GM12873 (cell line): ENCODE data around the gene SLC12A3.

Experiments
- TF ChIP-seq, protein P1 (sequence below): IDR thresholded peaks from 2 replicates; pipeline ENCODE4 v1.5.1; 2012; ENCODE audit warnings: low read depth, mild to moderate bottlenecking, moderate library complexity, low read length, control low read depth; ENCODE audit not compliant: insufficient read depth; ENCODE audit errors: missing control alignments

SLC12A3 gene

DNA sequence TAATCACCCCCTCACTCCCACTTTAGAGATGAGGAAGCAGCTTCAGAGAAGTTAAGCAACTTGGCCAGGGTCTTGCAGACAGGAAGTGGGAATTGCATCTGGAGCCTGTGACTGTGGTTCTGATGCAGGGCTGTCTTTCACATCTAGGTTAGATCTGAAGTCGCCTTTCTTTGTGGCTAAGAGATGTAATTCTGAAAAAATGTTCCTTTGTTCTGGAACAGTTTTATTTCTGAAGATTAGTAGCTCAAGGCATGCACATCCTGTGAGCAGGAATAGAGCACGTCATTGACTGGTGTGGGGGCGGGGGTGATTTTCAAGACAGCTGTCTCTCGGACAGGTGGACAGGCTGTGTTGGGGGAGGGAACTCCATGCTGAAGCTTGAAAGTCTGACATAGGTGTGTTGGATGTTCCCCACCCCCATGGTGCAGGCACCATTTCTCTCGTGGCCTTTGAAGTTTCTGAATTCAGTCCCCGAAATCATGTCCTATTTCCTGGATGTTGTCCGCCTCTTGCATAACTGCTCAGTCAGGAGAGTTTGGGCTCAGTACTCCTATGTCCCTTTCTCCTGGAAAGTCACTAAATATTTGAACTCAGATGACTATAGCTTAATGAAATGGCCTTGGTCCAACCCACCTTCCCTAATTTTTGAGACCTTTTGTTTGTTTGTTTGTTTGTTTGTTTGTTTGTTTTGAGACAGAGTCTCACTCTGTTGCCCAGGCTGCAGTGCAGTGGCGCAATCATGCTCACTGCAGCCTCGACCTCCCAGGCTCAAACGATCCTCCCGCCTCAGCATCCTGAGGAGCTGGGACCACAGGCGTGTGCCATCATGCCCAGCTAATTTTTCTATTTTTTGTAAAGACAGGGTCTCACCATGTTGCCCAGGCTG, 45.9 kb downstream of the SLC12A3 start:
- TF ChIP-seq, protein P1, sequence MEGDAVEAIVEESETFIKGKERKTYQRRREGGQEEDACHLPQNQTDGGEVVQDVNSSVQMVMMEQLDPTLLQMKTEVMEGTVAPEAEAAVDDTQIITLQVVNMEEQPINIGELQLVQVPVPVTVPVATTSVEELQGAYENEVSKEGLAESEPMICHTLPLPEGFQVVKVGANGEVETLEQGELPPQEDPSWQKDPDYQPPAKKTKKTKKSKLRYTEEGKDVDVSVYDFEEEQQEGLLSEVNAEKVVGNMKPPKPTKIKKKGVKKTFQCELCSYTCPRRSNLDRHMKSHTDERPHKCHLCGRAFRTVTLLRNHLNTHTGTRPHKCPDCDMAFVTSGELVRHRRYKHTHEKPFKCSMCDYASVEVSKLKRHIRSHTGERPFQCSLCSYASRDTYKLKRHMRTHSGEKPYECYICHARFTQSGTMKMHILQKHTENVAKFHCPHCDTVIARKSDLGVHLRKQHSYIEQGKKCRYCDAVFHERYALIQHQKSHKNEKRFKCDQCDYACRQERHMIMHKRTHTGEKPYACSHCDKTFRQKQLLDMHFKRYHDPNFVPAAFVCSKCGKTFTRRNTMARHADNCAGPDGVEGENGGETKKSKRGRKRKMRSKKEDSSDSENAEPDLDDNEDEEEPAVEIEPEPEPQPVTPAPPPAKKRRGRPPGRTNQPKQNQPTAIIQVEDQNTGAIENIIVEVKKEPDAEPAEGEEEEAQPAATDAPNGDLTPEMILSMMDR: no peak

GRCh38 chr16:56911771-56912571, 47.0 kb downstream of the SLC12A3 start:
- TF ChIP-seq, protein P1: no peak

- TF ChIP-seq, protein P1: no peak
Measured at GRCh38 chr16:56912746-56913708, 48.0 kb downstream of the SLC12A3 start.

DNA sequence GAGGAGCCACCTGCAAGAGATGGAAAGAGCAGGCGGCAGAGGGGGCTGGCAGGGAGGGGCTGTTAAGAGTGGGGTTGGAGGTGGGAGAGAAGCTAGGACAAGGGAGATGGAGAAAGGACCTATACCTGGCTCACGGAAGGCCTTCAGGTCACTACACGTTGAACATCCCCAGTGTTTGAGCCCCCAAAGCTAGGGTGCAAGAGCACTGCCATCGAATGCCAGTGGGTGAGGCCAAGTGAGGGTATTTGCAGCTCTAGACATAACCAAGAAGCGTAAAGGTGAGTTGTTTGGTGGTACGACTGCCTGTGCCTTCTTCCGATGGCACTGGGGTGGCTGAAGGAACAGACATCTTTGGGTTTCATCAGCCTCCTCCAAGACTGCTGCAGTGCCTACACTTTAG, 49.9 kb downstream of the SLC12A3 start:
- TF ChIP-seq, protein P1: no peak

DNA sequence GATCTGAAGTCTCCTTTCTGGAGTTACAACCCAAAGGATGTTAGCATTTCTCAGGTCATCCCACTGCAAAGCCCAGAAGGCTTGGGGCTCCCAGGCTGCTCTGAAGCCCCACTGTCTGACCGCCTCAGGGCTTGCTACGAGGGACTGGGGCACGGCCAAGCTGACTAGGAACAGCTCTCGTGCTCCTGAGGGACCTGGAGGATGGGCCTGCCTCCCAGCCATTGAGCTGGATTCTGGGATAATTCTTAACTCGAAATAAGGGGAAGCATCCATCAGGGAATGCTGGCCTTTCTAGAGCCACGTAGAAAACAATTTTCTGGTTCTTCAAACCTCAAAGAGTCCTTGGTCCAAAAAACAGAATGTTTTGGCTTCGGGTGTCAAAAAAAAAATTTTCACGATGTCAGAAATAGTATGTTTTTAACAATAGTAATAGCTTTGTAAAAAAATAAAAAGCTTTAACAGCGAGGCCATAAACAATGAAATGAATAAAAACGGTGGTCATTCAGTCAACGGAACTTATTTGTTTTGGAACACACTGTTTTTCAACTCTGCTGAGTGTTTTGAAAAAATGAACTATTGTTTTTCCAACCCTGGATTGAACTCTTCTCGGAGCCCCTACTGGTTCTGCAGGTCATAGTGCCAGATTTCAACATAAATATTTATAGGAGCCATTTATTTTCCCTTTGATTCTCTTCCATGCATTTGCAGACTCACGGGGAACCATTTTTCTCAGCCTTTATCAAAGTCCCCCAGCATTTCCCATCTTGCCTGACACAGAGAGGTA, 50.5 kb downstream of the SLC12A3 start:
- TF ChIP-seq, protein P1: no peak

DNA sequence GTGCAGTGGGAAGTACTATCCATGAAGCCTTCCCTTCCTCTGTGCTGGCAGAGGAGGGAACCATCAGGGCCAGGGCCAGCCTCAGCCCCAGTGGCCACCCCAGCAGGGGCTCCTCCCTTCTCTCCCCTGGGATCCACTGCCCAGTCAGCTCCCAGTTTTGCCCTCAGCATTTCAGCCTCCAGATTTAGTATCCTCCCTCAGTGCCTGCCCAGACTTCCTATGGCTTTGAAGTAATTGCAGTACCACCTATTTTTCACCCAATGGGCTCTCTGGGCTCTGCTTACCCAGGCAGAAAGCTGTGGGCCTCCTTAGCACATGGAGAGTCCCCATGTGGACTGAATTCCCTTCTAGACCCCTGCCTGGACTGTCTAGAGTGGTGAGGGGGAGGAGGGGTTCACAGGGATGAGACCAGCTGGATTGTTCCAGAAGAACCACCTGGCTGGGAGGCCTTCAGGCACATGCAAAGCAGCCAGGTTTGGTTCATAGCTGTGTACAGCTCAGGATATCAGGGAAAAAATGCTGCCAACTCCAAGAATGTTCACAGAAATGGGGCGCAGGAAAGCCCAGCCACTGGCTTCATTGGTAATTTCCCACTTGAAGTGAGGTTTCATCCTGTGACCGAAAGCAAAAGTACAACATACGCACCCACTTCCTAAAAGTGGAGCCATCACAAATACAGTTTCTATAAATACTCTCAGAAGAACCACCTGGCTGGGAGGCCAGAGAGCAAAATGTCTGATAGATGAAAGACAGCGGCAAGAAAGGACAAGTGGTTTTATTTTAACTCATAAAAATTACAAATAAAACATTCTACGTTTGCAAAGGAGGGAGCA, 51.8 kb downstream of the SLC12A3 start:
- TF ChIP-seq, protein P1: no peak
